ENCODE results near the gene PDE11A.

- TF ChIP-seq CTCF (IDR thresholded peaks at IDR 0.05; ENCODE audit: borderline replicate concordance, extremely low read depth, low read length, poor library complexity, severe bottlenecking) (no peak), EZH2 (IDR thresholded peaks at IDR 0.05; ENCODE audit: borderline replicate concordance, low read depth, low read length, severe bottlenecking) (no peak)
Measured at GRCh38 chr2:177886824-177887223, 185.8 kb downstream of the PDE11A start.

Data from DND-41 (cell line).